ENCODE results near the gene SMOC1.

SMOC1 gene

DNA sequence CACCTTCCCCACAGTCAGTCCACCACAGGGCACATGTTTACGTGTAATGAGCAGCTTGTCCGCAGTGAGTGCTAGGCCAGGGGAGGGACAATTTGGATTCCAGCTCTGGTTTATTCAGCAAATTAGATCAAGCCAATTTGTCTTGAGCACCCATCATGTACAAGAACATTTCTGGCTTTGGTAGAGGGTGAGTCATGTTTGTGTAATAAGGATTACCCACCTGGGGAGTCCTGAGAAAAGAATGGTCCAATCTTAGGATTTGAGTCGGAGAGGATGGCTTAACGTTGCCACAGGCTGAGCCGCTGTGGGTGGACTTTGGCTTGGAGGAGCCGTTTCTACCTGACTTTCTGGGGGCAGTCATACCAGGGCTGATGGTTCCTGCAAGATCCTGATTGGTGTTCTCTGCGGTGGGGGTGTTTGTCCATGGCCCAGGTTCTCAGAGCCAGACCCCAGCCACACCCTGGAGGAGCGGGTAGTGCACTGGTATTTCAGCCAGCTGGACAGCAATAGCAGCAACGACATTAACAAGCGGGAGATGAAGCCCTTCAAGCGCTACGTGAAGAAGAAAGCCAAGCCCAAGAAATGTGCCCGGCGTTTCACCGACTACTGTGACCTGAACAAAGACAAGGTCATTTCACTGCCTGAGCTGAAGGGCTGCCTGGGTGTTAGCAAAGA, 143.7 kb downstream of the SMOC1 start:
- Mint-ChIP-seq H3K4me3 (no peak overlapping the region), H3K36me3 (ENCODE audit: low read depth) (no peaks in the 10 kb centered on the region), H3K4me1 (ENCODE audit: low read depth) (peaks cover 11% of the 10 kb centered on the region), H3K9me3 (no peaks in the 10 kb centered on the region), H3K27ac (no peak overlapping the region), H3K27me3 (no peaks in the 10 kb centered on the region)

DNA sequence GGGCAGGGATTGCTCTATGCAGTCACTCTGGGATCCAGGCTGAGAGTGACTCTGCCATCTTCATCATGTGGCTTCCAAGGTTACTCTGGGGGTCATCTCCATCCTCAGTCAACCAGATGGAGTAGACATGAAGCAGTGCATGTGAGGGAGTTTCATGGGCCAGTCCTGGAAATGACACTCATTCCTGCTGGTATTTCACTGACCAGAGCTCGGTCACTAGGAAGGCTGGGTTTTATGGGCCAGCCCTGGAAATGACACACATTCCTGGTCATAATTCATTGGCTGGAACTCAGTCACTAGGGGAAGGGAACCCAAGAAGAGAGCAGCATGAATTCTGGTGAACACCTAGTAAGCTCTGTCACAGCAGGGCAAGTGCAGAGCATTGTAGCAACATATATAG, 144.7 kb downstream of the SMOC1 start:
- H3K27ac Mint-ChIP-seq: no peak overlapping the region
- H3K9me3 Mint-ChIP-seq: no peaks in the 10 kb centered on the region
- no peaks in the 10 kb centered on the region for H3K27me3 Mint-ChIP-seq
- H3K4me3 Mint-ChIP-seq: no peak overlapping the region
- no peaks in the 10 kb centered on the region for H3K36me3 Mint-ChIP-seq (ENCODE audit: low read depth)
- H3K4me1 Mint-ChIP-seq (ENCODE audit: low read depth): peaks cover 2% of the 10 kb centered on the region

DNA sequence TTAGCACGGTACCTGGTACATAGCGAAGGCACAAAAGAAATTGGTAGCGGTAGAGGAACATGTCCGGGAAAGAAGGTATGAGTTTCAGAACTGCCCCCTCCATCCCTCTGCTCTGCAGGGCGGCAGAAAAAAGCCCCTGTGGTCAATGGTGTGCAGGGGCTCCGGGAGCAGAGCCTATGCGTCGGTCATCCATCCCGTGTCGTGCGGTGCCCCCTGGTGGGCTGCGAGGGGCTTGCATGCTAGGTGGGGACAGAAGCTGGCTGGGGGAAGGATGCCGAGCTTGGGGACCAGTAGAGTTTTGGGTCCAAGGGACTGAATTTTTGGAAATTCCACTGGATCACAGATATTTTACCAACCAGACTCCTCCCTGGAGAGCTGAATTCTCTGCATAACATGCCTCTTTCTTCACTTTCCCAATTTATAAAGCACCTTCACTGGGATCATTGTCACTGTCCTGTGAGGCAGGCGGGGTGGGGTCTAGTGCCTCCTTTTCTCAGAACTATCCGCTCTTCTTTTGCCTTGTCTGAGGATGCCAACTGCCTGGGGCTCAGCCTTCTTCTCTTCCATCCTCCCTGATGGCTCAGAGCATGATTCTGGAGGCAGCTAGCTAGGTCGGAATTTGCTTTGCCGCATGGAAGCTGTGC, 148.7 kb downstream of the SMOC1 start:
- Mint-ChIP-seq H3K4me1 (ENCODE audit: low read depth) (no peaks in the 10 kb centered on the region), H3K36me3 (ENCODE audit: low read depth) (no peaks in the 10 kb centered on the region), H3K9me3 (no peaks in the 10 kb centered on the region), H3K27me3 (no peaks in the 10 kb centered on the region), H3K4me3 (no peak overlapping the region), H3K27ac (no peak overlapping the region)

DNA sequence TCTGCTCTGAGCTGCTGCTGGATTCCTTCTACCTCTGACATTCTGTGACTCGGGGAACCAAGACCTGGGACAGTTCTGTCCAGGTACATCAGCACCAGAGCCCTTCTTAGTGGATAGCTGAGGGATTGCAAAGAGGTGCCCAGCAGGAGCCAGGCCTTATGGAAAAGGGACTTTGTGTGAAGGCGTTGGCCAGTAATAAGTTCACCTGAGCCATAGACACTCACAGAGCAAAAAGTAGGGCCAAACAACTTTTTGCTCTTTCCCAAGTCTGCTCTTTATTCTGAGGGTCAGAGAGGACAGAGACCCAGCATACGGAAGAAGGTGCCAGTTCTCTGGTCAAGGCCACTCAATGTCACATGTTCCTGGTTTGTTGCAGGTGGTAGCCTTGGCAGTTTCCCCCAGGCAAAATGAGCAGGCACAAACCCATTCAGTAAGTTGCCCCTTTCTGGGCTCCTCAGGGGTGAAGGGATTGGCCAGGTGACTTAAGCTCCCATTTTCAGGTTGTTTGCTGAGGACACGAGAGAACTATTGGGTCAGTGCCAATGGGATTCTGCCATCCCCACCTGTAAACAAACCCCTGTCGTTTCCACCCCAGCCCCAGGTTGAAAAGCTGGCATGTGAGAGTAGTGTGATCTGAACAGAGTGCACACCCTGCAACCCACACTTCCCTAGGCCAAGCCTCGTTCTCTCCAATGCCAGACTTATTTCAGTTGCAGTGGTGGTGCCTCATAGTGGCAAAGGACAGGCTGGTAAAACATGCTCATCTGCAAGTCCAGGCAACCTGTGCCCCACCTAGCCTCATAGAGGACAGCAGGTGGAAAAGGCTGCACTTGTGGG, 150.3 kb downstream of the SMOC1 start:
- no peaks in the 10 kb centered on the region for H3K27me3 Mint-ChIP-seq
- H3K36me3 Mint-ChIP-seq (ENCODE audit: low read depth): no peaks in the 10 kb centered on the region
- no peak overlapping the region for H3K27ac Mint-ChIP-seq
- no peak overlapping the region for H3K4me3 Mint-ChIP-seq
- no peaks in the 10 kb centered on the region for H3K9me3 Mint-ChIP-seq
- H3K4me1 Mint-ChIP-seq (ENCODE audit: low read depth): no peaks in the 10 kb centered on the region

DNA sequence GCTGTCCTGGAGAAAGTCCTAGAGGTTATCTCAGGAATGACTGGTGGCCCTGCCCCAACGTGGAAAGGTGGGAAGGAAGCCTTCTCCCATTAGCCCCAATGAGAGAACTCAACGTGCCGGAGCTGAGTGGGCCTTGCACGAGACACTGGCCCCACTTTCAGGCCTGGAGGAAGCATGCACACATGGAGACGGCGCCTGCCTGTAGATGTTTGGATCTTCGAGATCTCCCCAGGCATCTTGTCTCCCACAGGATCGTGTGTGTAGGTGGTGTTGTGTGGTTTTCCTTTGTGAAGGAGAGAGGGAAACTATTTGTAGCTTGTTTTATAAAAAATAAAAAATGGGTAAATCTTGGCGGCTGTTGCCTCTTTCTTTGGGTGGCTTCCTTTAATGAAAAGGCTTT, 152.8 kb downstream of the SMOC1 start:
- Mint-ChIP-seq H3K4me1 (ENCODE audit: low read depth) (no peaks in the 10 kb centered on the region), H3K36me3 (ENCODE audit: low read depth) (no peaks in the 10 kb centered on the region), H3K27me3 (no peaks in the 10 kb centered on the region), H3K9me3 (no peaks in the 10 kb centered on the region), H3K27ac (no peak overlapping the region), H3K4me3 (no peak overlapping the region)

DNA sequence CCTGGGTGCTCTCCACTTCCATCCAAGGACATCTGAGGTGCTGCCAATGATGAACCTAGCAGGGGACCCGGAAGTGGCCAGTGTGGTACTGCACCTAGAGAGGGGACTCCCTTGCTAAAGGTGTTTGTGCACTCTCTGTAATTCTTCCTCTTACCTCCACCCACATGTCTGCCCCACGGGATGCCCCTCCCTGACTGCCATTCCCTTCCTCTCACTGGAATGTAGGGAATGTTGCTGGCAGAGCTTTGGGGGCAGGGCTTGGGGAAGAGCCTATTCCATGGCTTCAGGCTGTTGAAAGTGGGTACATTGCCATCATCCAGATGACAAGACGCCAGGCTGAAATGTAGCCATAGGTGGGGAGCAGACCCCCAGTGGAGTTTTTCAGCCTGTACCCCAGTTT, 153.2 kb downstream of the SMOC1 start:
- no peaks in the 10 kb centered on the region for H3K36me3 Mint-ChIP-seq (ENCODE audit: low read depth)
- no peaks in the 10 kb centered on the region for H3K9me3 Mint-ChIP-seq
- no peaks in the 10 kb centered on the region for H3K27me3 Mint-ChIP-seq
- H3K4me1 Mint-ChIP-seq (ENCODE audit: low read depth): no peaks in the 10 kb centered on the region
- no peak overlapping the region for H3K4me3 Mint-ChIP-seq
- no peak overlapping the region for H3K27ac Mint-ChIP-seq

DNA sequence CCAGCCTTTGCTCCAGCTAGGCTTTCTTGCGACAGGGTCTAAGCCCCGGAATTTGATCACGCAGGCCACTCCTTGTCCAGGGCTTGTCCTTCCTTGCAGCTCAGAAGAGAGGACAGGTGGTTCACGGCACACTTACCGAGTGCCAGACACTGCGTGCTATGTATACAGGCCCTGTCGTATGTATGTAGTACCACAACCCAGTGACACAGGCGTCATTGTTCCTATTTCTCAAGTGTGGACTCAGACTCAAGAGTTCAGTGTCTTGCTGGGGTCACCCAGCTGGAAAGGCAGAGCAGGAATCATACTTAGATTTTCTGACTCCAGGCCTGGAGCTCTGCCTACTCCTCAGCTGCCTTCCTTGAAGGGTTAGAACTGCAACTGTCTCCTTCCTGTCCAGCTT, 153.9 kb downstream of the SMOC1 start:
- no peaks in the 10 kb centered on the region for H3K9me3 Mint-ChIP-seq
- H3K4me3 Mint-ChIP-seq: no peak overlapping the region
- no peaks in the 10 kb centered on the region for H3K4me1 Mint-ChIP-seq (ENCODE audit: low read depth)
- H3K27me3 Mint-ChIP-seq: no peaks in the 10 kb centered on the region
- no peak overlapping the region for H3K27ac Mint-ChIP-seq
- H3K36me3 Mint-ChIP-seq (ENCODE audit: low read depth): no peaks in the 10 kb centered on the region

DNA sequence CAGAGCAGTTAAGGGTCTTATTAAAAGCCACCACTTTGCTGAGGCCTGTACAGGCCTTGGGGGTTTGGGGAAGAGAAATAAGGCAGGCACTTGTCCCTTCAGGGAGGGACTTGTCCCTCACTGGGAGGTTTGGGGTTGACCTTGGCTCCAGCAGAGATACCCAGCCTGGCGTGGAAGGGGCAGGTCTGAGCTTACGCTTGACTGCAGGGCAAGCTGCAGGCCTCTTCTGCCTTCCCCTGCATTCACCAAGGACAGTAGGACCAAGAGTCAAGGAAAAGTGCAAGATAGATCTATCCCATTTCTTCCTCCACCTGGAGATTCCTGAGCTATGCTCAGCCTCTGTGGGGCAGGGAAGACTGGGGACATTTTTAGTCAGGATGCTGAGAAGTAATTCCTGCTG, 154.3 kb downstream of the SMOC1 start:
- Mint-ChIP-seq H3K4me3 (no peak overlapping the region), H3K27ac (no peak overlapping the region), H3K36me3 (ENCODE audit: low read depth) (no peaks in the 10 kb centered on the region), H3K4me1 (ENCODE audit: low read depth) (no peaks in the 10 kb centered on the region), H3K9me3 (no peaks in the 10 kb centered on the region), H3K27me3 (peaks cover 2% of the 10 kb centered on the region)

DNA sequence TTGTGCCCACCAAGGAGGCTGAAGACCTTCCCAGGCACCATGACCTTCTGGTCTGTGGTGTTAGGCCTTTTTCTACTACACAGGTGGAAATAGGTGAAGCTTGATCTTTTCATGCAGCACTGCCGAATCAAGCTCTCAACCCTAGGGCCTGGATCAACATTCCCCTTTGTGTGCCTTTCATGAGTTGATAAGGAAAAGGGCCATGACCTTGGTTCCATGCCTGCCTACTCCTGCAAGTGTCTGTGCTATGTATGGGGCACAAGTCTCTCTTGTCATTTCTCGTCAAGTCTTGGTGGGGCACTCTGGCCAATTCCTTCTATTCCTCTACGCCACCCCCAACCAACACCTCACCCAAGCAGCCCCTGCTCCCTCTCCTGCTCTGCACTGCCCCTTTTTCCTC, 155.0 kb downstream of the SMOC1 start:
- H3K4me1 Mint-ChIP-seq (ENCODE audit: low read depth): no peaks in the 10 kb centered on the region
- no peak overlapping the region for H3K4me3 Mint-ChIP-seq
- peaks cover 4% of the 10 kb centered on the region for H3K27me3 Mint-ChIP-seq
- no peak overlapping the region for H3K27ac Mint-ChIP-seq
- no peaks in the 10 kb centered on the region for H3K36me3 Mint-ChIP-seq (ENCODE audit: low read depth)
- H3K9me3 Mint-ChIP-seq: no peaks in the 10 kb centered on the region

DNA sequence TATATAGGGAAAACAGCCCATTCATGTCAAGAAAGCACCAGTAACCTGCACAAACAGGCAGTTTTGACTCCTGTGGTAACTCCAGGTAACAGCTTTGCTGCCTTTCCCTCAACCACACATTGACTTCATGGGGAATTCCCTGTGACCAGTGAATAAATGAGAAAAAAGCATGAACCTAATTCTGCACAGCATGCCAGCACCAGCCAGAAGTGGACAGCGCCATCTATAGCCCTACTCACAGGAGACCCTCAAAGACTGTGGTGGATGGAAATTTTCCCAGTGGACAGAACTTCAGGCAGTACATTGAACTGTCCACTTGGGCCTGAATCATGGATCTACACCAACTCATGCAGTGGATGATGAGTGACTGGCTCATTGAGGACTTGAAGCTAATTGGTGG, 157.4 kb downstream of the SMOC1 start:
- Mint-ChIP-seq H3K27me3 (peaks cover 12% of the 10 kb centered on the region), H3K27ac (no peak overlapping the region), H3K36me3 (ENCODE audit: low read depth) (no peaks in the 10 kb centered on the region), H3K9me3 (no peaks in the 10 kb centered on the region), H3K4me3 (no peak overlapping the region), H3K4me1 (ENCODE audit: low read depth) (no peaks in the 10 kb centered on the region)

DNA sequence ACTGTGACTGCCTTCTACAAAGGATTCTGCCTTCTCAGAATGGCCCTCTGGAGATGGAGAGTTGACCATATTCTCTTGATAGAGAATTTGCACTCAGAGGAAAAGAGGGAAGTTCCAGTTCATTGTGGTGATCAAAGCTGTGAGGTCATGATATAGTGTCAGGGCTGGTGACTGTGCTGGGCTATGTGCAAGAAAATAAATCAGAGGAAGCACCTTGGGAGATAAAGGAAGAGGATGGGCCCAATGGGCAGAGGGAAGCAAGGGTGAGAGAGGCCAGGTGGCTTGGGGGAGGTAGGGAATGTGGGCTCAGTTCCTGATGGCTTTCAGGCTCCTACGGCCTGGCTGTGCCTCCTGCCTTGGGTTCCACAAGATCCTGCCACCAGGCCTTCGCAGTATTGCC, 163.8 kb downstream of the SMOC1 start:
- H3K27ac Mint-ChIP-seq: no peak overlapping the region
- peaks cover 35% of the 10 kb centered on the region for H3K27me3 Mint-ChIP-seq
- no peaks in the 10 kb centered on the region for H3K36me3 Mint-ChIP-seq (ENCODE audit: low read depth)
- no peaks in the 10 kb centered on the region for H3K4me1 Mint-ChIP-seq (ENCODE audit: low read depth)
- no peaks in the 10 kb centered on the region for H3K9me3 Mint-ChIP-seq
- H3K4me3 Mint-ChIP-seq: no peak overlapping the region

DNA sequence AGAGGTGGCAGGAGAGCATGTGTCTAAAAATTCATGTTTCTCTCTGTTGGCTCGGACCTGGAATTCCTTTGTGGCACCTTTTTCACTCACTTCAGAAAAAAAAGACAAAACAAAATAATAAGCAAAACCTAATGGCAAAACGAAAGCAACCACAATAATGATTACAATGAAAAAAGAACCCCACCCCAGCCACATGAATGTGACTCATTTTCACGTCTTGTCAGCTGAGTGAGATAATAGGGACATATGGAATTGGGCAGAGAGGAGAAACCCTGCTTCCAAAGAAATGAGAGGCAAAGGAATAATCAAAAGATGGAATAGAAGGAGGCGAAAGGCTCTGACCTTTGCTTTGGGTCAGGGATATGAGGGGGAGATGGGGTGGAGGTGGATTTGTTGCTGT, 166.1 kb downstream of the SMOC1 start:
- Mint-ChIP-seq H3K27me3 (peaks cover 23% of the 10 kb centered on the region), H3K27ac (no peak overlapping the region), H3K36me3 (ENCODE audit: low read depth) (no peaks in the 10 kb centered on the region), H3K4me1 (ENCODE audit: low read depth) (no peaks in the 10 kb centered on the region), H3K9me3 (no peaks in the 10 kb centered on the region), H3K4me3 (no peak overlapping the region)

DNA sequence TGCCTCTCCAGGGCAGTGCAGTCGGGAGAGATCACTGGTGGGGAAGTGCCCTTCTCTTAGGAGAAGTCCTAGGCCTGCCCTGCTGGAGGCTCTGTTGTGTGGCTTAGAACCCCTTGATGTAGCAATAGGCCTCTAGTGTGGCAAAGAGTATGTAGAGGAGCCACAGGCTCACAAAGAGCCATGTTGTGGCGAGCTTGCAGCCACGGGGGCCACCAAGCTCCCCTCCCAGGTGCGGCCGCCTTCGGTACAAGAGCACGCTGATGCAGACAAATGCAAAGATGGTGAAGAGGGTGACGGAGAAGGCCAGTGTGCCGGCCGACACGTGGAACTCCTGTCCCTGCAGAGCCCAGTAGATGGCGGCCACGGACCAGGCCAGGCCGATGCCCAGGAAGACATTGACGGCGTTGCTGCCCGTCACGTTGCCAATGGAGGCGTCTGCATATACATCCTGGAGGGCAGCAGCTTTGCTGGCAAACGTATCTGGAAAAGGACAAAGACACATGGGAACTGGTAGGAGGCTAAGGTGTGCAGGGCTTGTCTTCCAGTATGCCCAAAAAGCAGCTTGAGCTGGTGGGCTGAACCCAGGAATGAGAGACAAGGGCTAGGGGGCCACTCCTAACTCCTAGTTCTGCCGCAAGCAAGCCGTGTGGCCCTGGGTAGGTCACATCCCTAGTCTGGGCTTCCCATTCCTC, 166.8 kb downstream of the SMOC1 start:
- Mint-ChIP-seq H3K9me3 (no peaks in the 10 kb centered on the region), H3K27ac (no peak overlapping the region), H3K4me1 (ENCODE audit: low read depth) (no peaks in the 10 kb centered on the region)

DNA sequence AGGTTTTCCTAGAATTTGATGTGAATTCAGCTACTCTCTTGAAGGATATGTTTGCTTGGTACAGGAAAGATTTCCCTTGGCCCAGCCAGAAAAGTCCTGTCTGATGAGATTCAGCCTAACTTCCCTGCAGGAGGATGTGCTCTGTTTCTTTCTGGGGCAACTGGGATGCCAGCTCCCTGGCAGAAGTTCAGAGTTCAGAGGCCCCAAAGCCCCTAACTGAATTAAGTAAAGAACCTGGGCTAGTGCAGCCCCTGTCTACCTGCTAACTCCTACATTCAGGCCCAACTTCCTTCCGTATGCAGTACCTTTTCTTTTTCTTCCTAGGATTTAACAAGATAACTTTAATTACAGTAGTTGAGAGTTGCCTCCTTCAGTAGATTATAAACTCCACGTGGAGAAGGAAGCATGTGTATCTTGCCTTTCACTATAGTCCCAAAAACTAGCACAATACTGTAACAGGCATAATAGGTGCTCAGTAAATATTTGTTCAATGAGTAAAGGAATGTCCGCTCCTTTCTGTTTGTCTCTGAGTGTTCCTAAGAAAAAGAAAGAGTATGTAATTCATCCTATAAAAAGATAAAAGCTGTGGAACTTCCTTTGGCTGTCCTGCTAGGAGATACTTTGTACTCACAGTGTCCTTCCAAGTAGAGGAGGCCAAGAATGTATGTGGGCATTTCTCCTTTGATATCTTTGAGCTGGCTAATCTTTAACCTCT, 168.5 kb downstream of the SMOC1 start:
- Mint-ChIP-seq H3K36me3 (ENCODE audit: low read depth) (no peaks in the 10 kb centered on the region), H3K4me1 (ENCODE audit: low read depth) (peaks cover 7% of the 10 kb centered on the region), H3K9me3 (no peaks in the 10 kb centered on the region), H3K4me3 (no peak overlapping the region), H3K27ac (no peak overlapping the region), H3K27me3 (peaks cover 18% of the 10 kb centered on the region)

More for the DNA sequence above, 166.8 kb downstream of the SMOC1 start:
- Mint-ChIP-seq H3K36me3 (ENCODE audit: low read depth) (no peaks in the 10 kb centered on the region), H3K27me3 (peaks cover 23% of the 10 kb centered on the region), H3K4me3 (no peak overlapping the region)
